ENCODE measurements around the gene C11orf97. TPM values are rescaled to one million over a fixed set of nuclear protein-coding genes. Genes with fewer than 3 reads are reported as not detected.

C11orf97 gene
- total RNA-seq, 2 donors from 2014 or later = not detected

GRCh38 chr11:94528551-94528950, 16.3 kb downstream of the C11orf97 start:
- Histone ChIP-seq H3K36me3 (replicated peaks in 1 of 2; ENCODE audit: insufficient read depth in 1 of 2, low read depth in 2 of 2) (no peaks in the 10 kb centered on the region), H3K4me3 (no peak overlapping the region), H3K27me3 (no peaks in the 10 kb centered on the region), H3K9me3 (no peaks in the 10 kb centered on the region), H3K4me1 (peaks cover 6% of the 10 kb centered on the region), H3K27ac (no peak overlapping the region)
- no peak for ATAC-seq
- no peak for DNase-seq
- intact Hi-C loops (cut with DNase I) = no loop called here
- TF ChIP-seq CTCF (IDR thresholded peaks at IDR 0.05) = no peak
- TF ChIP-seq POLR2A (IDR thresholded peaks at IDR 0.05) = no peak

GRCh38 chr11:94532211-94532610, 19.9 kb downstream of the C11orf97 start:
- no peaks in the 10 kb centered on the region for H3K27me3 ChIP-seq
- H3K4me3 ChIP-seq = no peak overlapping the region
- no peak overlapping the region for H3K27ac ChIP-seq
- no peaks in the 10 kb centered on the region for H3K36me3 ChIP-seq (replicated peaks in 1 of 2; ENCODE audit: insufficient read depth in 1 of 2, low read depth in 2 of 2)
- intact Hi-C loops (cut with DNase I) = no loop called here
- 87% methylated on average over 3 of the region's 3 CpGs for WGBS, 2 donors
- no peak for TF ChIP-seq POLR2A (IDR thresholded peaks at IDR 0.05)
- TF ChIP-seq CTCF (IDR thresholded peaks at IDR 0.05) = no peak
- no peak for DNase-seq
- H3K9me3 ChIP-seq = no peaks in the 10 kb centered on the region
- no peak for ATAC-seq
- H3K4me1 ChIP-seq = peaks cover 7% of the 10 kb centered on the region

- intact Hi-C loops (cut with DNase I) = no loop called here
- Histone ChIP-seq H3K4me1 (peaks cover 7% of the 10 kb centered on the region), H3K4me3 (no peak overlapping the region), H3K27me3 (no peaks in the 10 kb centered on the region), H3K27ac (no peak overlapping the region), H3K36me3 (replicated peaks in 1 of 2; ENCODE audit: insufficient read depth in 1 of 2, low read depth in 2 of 2) (no peaks in the 10 kb centered on the region), H3K9me3 (no peaks in the 10 kb centered on the region)
- TF ChIP-seq POLR2A (IDR thresholded peaks at IDR 0.05) (no peak), CTCF (IDR thresholded peaks at IDR 0.05) (no peak)
- WGBS, 2 donors = 81 to 97% methylated on average over 1 of the region's 1 CpG
- ATAC-seq = no peak
- no peak for DNase-seq
Measured at GRCh38 chr11:94533206-94533605, 20.9 kb downstream of the C11orf97 start.

- Histone ChIP-seq H3K36me3 (replicated peaks in 1 of 2; ENCODE audit: insufficient read depth in 1 of 2, low read depth in 2 of 2) (no peaks in the 10 kb centered on the region), H3K27me3 (no peaks in the 10 kb centered on the region), H3K27ac (no peak overlapping the region), H3K4me1 (peaks cover 7% of the 10 kb centered on the region), H3K9me3 (no peaks in the 10 kb centered on the region), H3K4me3 (no peak overlapping the region)
- DNase-seq (no peak), ATAC-seq (no peak)
- WGBS, 2 donors = 67 to 78% methylated on average over 6 of the region's 6 CpGs
- intact Hi-C loops (cut with DNase I) = no loop called here
- TF ChIP-seq CTCF (IDR thresholded peaks at IDR 0.05) = no peak
- no peak for TF ChIP-seq POLR2A (IDR thresholded peaks at IDR 0.05)
Measured at GRCh38 chr11:94533696-94534630, 21.7 kb downstream of the C11orf97 start.

- DNase-seq = no peak
- Histone ChIP-seq H3K4me1 (peaks cover 7% of the 10 kb centered on the region), H3K4me3 (no peak overlapping the region), H3K36me3 (replicated peaks in 1 of 2; ENCODE audit: insufficient read depth in 1 of 2, low read depth in 2 of 2) (no peaks in the 10 kb centered on the region), H3K27me3 (no peaks in the 10 kb centered on the region), H3K9me3 (no peaks in the 10 kb centered on the region), H3K27ac (no peak overlapping the region)
- TF ChIP-seq CTCF (IDR thresholded peaks at IDR 0.05) (no peak), POLR2A (IDR thresholded peaks at IDR 0.05) (no peak)
- intact Hi-C loops (cut with DNase I) = no loop called here
- no peak for ATAC-seq
Measured at GRCh38 chr11:94536386-94536785, 24.1 kb downstream of the C11orf97 start.

All from body of pancreas (tissue), 4 donors.